H1 (cell line): Measurements from ENCODE around the gene KLF5.

ENCODE experiments used
- CEBPB ChIP-seq: IDR thresholded peaks from 2 replicates; pipeline ENCODE4 v1.6.1; 2012; ENCODE audit warnings: low read depth, low read length
- CHD2 ChIP-seq: IDR thresholded peaks from 2 replicates; pipeline ENCODE4 v1.6.1; 2012; ENCODE audit warnings: low read length, improper control_type of control experiment
- EGR1 ChIP-seq: IDR thresholded peaks from 2 replicates; pipeline ENCODE4 v1.6.1; 2011; ENCODE audit warnings: low read depth, low read length, borderline replicate concordance
- NRF1 ChIP-seq: IDR thresholded peaks from 2 replicates; pipeline ENCODE4 v1.6.1; 2011; ENCODE audit warnings: mild to moderate bottlenecking, low read depth, low read length, improper control_type of control experiment
- POLR2A ChIP-seq, 2 experiments: IDR thresholded peaks; 1 replicate in 1 of 2; 2 replicates in 1 of 2; pipeline ENCODE4 v1.6.1; 2011; ENCODE audit warnings: low read depth in 2 of 2, low read length in 2 of 2, mild to moderate bottlenecking in 2 of 2; ENCODE audit errors: control extremely low read depth in 1 of 2
- RXRA ChIP-seq: IDR thresholded peaks from 2 replicates; pipeline ENCODE4 v1.6.1; 2011; ENCODE audit warnings: low read depth, mild to moderate bottlenecking, low read length, moderate library complexity; ENCODE audit not compliant: insufficient read depth
- TF ChIP-seq, protein P1 (sequence below), 3 experiments: IDR thresholded peaks; 1 replicate in 2 of 3; 2 replicates in 1 of 3; pipeline versions ENCODE4 v1.5.1 to v1.6.1; 2011; ENCODE audit warnings: low read length in 3 of 3, mild to moderate bottlenecking in 3 of 3, inconsistent platforms in 2 of 3, low read depth in 1 of 3, moderate library complexity in 1 of 3; ENCODE audit not compliant: insufficient read depth in 1 of 3; ENCODE audit errors: control extremely low read depth in 1 of 3
- TF ChIP-seq, protein P2 (sequence below): IDR thresholded peaks from 2 replicates; pipeline ENCODE4 v1.6.1; 2012; ENCODE audit warnings: inconsistent platforms
- TF ChIP-seq, protein P3 (sequence below): IDR thresholded peaks from 2 replicates; pipeline ENCODE4 v1.6.1; 2012; ENCODE audit warnings: inconsistent platforms

DNA sequence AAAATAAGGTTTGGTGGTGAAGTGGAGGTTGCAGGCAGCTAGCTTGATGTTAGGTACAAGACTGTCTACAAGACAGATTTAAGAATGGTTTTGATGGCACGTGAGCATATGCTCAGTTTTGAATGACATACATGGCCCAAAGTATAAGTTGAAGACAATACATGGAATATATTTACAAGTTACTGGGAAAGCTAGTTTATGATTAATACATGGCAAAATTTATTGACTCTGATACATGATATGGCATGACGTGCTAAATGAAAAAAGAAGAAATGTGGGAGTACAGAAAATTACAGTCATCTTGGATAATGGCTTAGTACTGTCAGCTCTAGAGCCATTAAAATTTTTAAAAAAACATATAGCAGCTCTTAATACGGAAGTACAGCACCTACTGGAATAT, 4.4 kb downstream of the KLF5 start:
- TF ChIP-seq POLR2A (IDR thresholded peaks at IDR 0.05; ENCODE audit: control extremely low read depth in 1 of 2, low read depth in 2 of 2, low read length in 2 of 2) (no peak), CEBPB (no peak), RXRA (no peak), CHD2 (no peak), NRF1 (no peak), EGR1 (no peak)
- TF ChIP-seq, protein P1, sequence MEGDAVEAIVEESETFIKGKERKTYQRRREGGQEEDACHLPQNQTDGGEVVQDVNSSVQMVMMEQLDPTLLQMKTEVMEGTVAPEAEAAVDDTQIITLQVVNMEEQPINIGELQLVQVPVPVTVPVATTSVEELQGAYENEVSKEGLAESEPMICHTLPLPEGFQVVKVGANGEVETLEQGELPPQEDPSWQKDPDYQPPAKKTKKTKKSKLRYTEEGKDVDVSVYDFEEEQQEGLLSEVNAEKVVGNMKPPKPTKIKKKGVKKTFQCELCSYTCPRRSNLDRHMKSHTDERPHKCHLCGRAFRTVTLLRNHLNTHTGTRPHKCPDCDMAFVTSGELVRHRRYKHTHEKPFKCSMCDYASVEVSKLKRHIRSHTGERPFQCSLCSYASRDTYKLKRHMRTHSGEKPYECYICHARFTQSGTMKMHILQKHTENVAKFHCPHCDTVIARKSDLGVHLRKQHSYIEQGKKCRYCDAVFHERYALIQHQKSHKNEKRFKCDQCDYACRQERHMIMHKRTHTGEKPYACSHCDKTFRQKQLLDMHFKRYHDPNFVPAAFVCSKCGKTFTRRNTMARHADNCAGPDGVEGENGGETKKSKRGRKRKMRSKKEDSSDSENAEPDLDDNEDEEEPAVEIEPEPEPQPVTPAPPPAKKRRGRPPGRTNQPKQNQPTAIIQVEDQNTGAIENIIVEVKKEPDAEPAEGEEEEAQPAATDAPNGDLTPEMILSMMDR (IDR thresholded peaks at IDR 0.05; ENCODE audit: control extremely low read depth in 1 of 3, insufficient read depth in 1 of 3, low read depth in 1 of 3, low read length in 3 of 3), result no peak
- TF ChIP-seq, protein P2, sequence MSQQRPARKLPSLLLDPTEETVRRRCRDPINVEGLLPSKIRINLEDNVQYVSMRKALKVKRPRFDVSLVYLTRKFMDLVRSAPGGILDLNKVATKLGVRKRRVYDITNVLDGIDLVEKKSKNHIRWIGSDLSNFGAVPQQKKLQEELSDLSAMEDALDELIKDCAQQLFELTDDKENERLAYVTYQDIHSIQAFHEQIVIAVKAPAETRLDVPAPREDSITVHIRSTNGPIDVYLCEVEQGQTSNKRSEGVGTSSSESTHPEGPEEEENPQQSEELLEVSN, result no peak
- TF ChIP-seq, protein P3, sequence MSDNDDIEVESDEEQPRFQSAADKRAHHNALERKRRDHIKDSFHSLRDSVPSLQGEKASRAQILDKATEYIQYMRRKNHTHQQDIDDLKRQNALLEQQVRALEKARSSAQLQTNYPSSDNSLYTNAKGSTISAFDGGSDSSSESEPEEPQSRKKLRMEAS, result no peak
